Measurements from ENCODE around the gene GNB1. TPM values are rescaled to one million over a fixed set of nuclear protein-coding genes. Genes with fewer than 3 reads are reported as not detected.

The GNB1 gene
- total and polyA plus RNA-seq, 2 experiments from 2014 or later: 134 to 175 TPM

- DNase-seq (ENCODE audit: low spot score): no peak
- Histone ChIP-seq H4K20me1 (ENCODE audit: insufficient read depth, poor library complexity, severe bottlenecking) (no peaks in the 10 kb centered on the region), H3K27me3 (no peaks in the 10 kb centered on the region), H3K27ac (peak overlapping the region; percentile 84), H3K36me3 (replicated peaks; ENCODE audit: insufficient read depth, low read depth) (no peaks in the 10 kb centered on the region), H3K79me2 (peaks cover 2% of the 10 kb centered on the region), H3K4me3 (no peak overlapping the region), H3K9me3 (ENCODE audit: low read depth) (no peaks in the 10 kb centered on the region), H2AFZ (no peak overlapping the region), H3K4me1 (ENCODE audit: insufficient read depth) (peaks cover 45% of the 10 kb centered on the region), H3K4me2 (peak overlapping the region; percentile 94), H3K9me2 (replicated peaks; ENCODE audit: insufficient read depth) (no peaks in the 10 kb centered on the region)
- 84% methylated on average over 8 of the region's 8 CpGs for WGBS (ENCODE audit: low lambda C conversion rate, missing lambda C conversion rate)
- TF ChIP-seq CTCF (IDR thresholded peaks at IDR 0.05; ENCODE audit: poor library complexity) (no peak), EZH2phosphoT487 (IDR thresholded peaks at IDR 0.05; ENCODE audit: low read depth, severe bottlenecking, unreplicated experiment) (no peak), EZH2 (IDR thresholded peaks at IDR 0.05; ENCODE audit: borderline replicate concordance) (no peak)
Measured at GRCh38 chr1:1783320-1783719, 107.6 kb downstream of the GNB1 start.

- H3K4me3 ChIP-seq: peak overlapping the region; percentile 11
- H3K9me2 ChIP-seq (replicated peaks; ENCODE audit: insufficient read depth): no peaks in the 10 kb centered on the region
- no peak for TF ChIP-seq CTCF (IDR thresholded peaks at IDR 0.05; ENCODE audit: poor library complexity)
- no peak for TF ChIP-seq EZH2phosphoT487 (IDR thresholded peaks at IDR 0.05; ENCODE audit: low read depth, severe bottlenecking, unreplicated experiment)
- TF ChIP-seq EZH2 (IDR thresholded peaks at IDR 0.05; ENCODE audit: borderline replicate concordance): no peak
- H2AFZ ChIP-seq: peak overlapping the region; percentile 14
- peak overlapping the region; percentile 96 for H3K27ac ChIP-seq
- H3K27me3 ChIP-seq: no peaks in the 10 kb centered on the region
- H3K79me2 ChIP-seq: peaks cover 7% of the 10 kb centered on the region
- no peaks in the 10 kb centered on the region for H4K20me1 ChIP-seq (ENCODE audit: insufficient read depth, poor library complexity, severe bottlenecking)
- peak; percentile 81 for DNase-seq (ENCODE audit: low spot score)
- H3K36me3 ChIP-seq (replicated peaks; ENCODE audit: insufficient read depth, low read depth): no peaks in the 10 kb centered on the region
- peaks cover 45% of the 10 kb centered on the region for H3K4me1 ChIP-seq (ENCODE audit: insufficient read depth)
- WGBS (ENCODE audit: low lambda C conversion rate, missing lambda C conversion rate): 23% methylated on average over 36 of the region's 36 CpGs
- H3K9me3 ChIP-seq (ENCODE audit: low read depth): no peaks in the 10 kb centered on the region
- peak overlapping the region; percentile 94 for H3K4me2 ChIP-seq
Measured at GRCh38 chr1:1782399-1783221, 108.3 kb downstream of the GNB1 start.

DNA sequence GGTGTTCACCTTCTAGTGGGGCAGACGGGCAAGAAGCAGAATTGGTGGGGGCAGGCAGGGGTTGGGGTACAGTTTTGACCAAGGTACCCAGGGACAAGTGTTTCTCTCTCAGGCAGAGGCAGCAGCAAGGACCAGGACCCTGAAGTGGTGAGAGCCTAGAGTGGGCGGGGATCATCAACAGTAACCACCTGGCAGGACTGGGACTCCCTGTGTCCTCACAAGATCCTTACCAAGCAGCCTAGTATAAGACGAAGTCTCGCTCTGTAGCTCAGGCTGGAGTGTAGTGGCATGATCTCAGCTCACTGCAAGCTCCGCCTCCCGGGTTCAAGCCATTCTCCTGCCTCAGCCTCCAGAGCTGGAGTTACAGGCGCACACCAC, 109.4 kb downstream of the GNB1 start:
- DNase-seq (ENCODE audit: low spot score): no peak
- no peak for TF ChIP-seq EZH2phosphoT487 (IDR thresholded peaks at IDR 0.05; ENCODE audit: low read depth, severe bottlenecking, unreplicated experiment)
- TF ChIP-seq CTCF (IDR thresholded peaks at IDR 0.05; ENCODE audit: poor library complexity): no peak
- TF ChIP-seq EZH2 (IDR thresholded peaks at IDR 0.05; ENCODE audit: borderline replicate concordance): no peak
- H3K4me3 ChIP-seq: no peak overlapping the region
- no peaks in the 10 kb centered on the region for H3K9me2 ChIP-seq (replicated peaks; ENCODE audit: insufficient read depth)
- H3K9me3 ChIP-seq (ENCODE audit: low read depth): no peaks in the 10 kb centered on the region
- H3K4me1 ChIP-seq (ENCODE audit: insufficient read depth): peaks cover 54% of the 10 kb centered on the region
- no peaks in the 10 kb centered on the region for H3K36me3 ChIP-seq (replicated peaks; ENCODE audit: insufficient read depth, low read depth)
- no peak overlapping the region for H2AFZ ChIP-seq
- H3K27me3 ChIP-seq: no peaks in the 10 kb centered on the region
- peaks cover 16% of the 10 kb centered on the region for H3K79me2 ChIP-seq
- H3K27ac ChIP-seq: peak overlapping the region; percentile 96
- H4K20me1 ChIP-seq (ENCODE audit: insufficient read depth, poor library complexity, severe bottlenecking): peaks cover 6% of the 10 kb centered on the region
- 92% methylated on average over 7 of the region's 7 CpGs for WGBS (ENCODE audit: low lambda C conversion rate, missing lambda C conversion rate)
- H3K4me2 ChIP-seq: peak overlapping the region; percentile 94
